ENCODE results near the gene CHCHD3.
"Not testable (repeated sequence)": the region's sequence is repeated elsewhere in the genome, so short reads cannot be mapped to it uniquely, and the experiment has no call there.

The CHCHD3 gene

GRCh38 chr7:132893560-132893959 is 188.3 kb downstream of the CHCHD3 start:
- H3K4me3 ChIP-seq (ENCODE audit: low read length): no peak overlapping the region
- H3K9me3 ChIP-seq (ENCODE audit: control insufficient read depth, low read depth, low read length): peaks cover 6% of the 10 kb centered on the region
- no peaks in the 10 kb centered on the region for H3K27me3 ChIP-seq (ENCODE audit: control insufficient read depth, insufficient read depth, low read length)
- peaks cover 6% of the 10 kb centered on the region for H3K36me3 ChIP-seq (ENCODE audit: control insufficient read depth, low read depth, low read length)
- no peak overlapping the region for H3K9ac ChIP-seq (ENCODE audit: low read length)
- no peaks in the 10 kb centered on the region for H3K4me1 ChIP-seq (ENCODE audit: control insufficient read depth, low read depth, low read length)
- no peak overlapping the region for H3K27ac ChIP-seq (ENCODE audit: low read length)

GRCh38 chr7:132892744-132893143 is 189.1 kb downstream of the CHCHD3 start:
- H3K27me3 ChIP-seq (ENCODE audit: control insufficient read depth, insufficient read depth, low read length); H3K4me3 ChIP-seq (ENCODE audit: low read length); H3K27ac ChIP-seq (ENCODE audit: low read length); H3K9ac ChIP-seq (ENCODE audit: low read length); H3K36me3 ChIP-seq (ENCODE audit: control insufficient read depth, low read depth, low read length); H3K9me3 ChIP-seq (ENCODE audit: control insufficient read depth, low read depth, low read length); H3K4me1 ChIP-seq (ENCODE audit: control insufficient read depth, low read depth, low read length): not testable (repeated sequence)

GRCh38 chr7:132891554-132891953 is 190.3 kb downstream of the CHCHD3 start:
- H3K9me3 ChIP-seq (ENCODE audit: control insufficient read depth, low read depth, low read length): peaks cover 6% of the 10 kb centered on the region
- H3K27ac ChIP-seq (ENCODE audit: low read length): no peak overlapping the region
- no peaks in the 10 kb centered on the region for H3K36me3 ChIP-seq (ENCODE audit: control insufficient read depth, low read depth, low read length)
- H3K27me3 ChIP-seq (ENCODE audit: control insufficient read depth, insufficient read depth, low read length): no peaks in the 10 kb centered on the region
- H3K9ac ChIP-seq (ENCODE audit: low read length): no peak overlapping the region
- H3K4me1 ChIP-seq (ENCODE audit: control insufficient read depth, low read depth, low read length): no peaks in the 10 kb centered on the region
- H3K4me3 ChIP-seq (ENCODE audit: low read length): no peak overlapping the region

- Histone ChIP-seq H3K27ac (ENCODE audit: low read length) (no peak overlapping the region), H3K9me3 (ENCODE audit: control insufficient read depth, low read depth, low read length) (no peaks in the 10 kb centered on the region), H3K27me3 (ENCODE audit: control insufficient read depth, insufficient read depth, low read length) (no peaks in the 10 kb centered on the region), H3K4me3 (ENCODE audit: low read length) (no peak overlapping the region), H3K4me1 (ENCODE audit: control insufficient read depth, low read depth, low read length) (peaks cover 19% of the 10 kb centered on the region), H3K36me3 (ENCODE audit: control insufficient read depth, low read depth, low read length) (no peaks in the 10 kb centered on the region), H3K9ac (ENCODE audit: low read length) (no peak overlapping the region)
Measured at GRCh38 chr7:132882714-132883428, 199.0 kb downstream of the CHCHD3 start.

GRCh38 chr7:132881317-132881716 is 200.6 kb downstream of the CHCHD3 start:
- Histone ChIP-seq H3K4me3 (ENCODE audit: low read length) (no peak overlapping the region), H3K27me3 (ENCODE audit: control insufficient read depth, insufficient read depth, low read length) (no peaks in the 10 kb centered on the region), H3K36me3 (ENCODE audit: control insufficient read depth, low read depth, low read length) (no peaks in the 10 kb centered on the region), H3K9me3 (ENCODE audit: control insufficient read depth, low read depth, low read length) (no peaks in the 10 kb centered on the region), H3K9ac (ENCODE audit: low read length) (no peak overlapping the region), H3K27ac (ENCODE audit: low read length) (no peak overlapping the region), H3K4me1 (ENCODE audit: control insufficient read depth, low read depth, low read length) (peaks cover 33% of the 10 kb centered on the region)

GRCh38 chr7:132879579-132879978 is 202.3 kb downstream of the CHCHD3 start:
- H3K4me1 ChIP-seq (ENCODE audit: control insufficient read depth, low read depth, low read length): peaks cover 33% of the 10 kb centered on the region
- H3K4me3 ChIP-seq (ENCODE audit: low read length): no peak overlapping the region
- no peak overlapping the region for H3K9ac ChIP-seq (ENCODE audit: low read length)
- H3K9me3 ChIP-seq (ENCODE audit: control insufficient read depth, low read depth, low read length): no peaks in the 10 kb centered on the region
- no peak overlapping the region for H3K27ac ChIP-seq (ENCODE audit: low read length)
- no peaks in the 10 kb centered on the region for H3K36me3 ChIP-seq (ENCODE audit: control insufficient read depth, low read depth, low read length)
- H3K27me3 ChIP-seq (ENCODE audit: control insufficient read depth, insufficient read depth, low read length): no peaks in the 10 kb centered on the region

- H3K4me3 ChIP-seq (ENCODE audit: low read length): peak overlapping the region; percentile 4
- peak overlapping the region; percentile 46 for H3K9ac ChIP-seq (ENCODE audit: low read length)
- H3K36me3 ChIP-seq (ENCODE audit: control insufficient read depth, low read depth, low read length): no peaks in the 10 kb centered on the region
- no peaks in the 10 kb centered on the region for H3K9me3 ChIP-seq (ENCODE audit: control insufficient read depth, low read depth, low read length)
- H3K4me1 ChIP-seq (ENCODE audit: control insufficient read depth, low read depth, low read length): peaks cover 33% of the 10 kb centered on the region
- no peaks in the 10 kb centered on the region for H3K27me3 ChIP-seq (ENCODE audit: control insufficient read depth, insufficient read depth, low read length)
- H3K27ac ChIP-seq (ENCODE audit: low read length): peak overlapping the region; percentile 73
Measured at GRCh38 chr7:132878204-132878919, 203.5 kb downstream of the CHCHD3 start.

- Histone ChIP-seq H3K36me3 (ENCODE audit: control insufficient read depth, low read depth, low read length) (no peaks in the 10 kb centered on the region), H3K9me3 (ENCODE audit: control insufficient read depth, low read depth, low read length) (no peaks in the 10 kb centered on the region), H3K4me1 (ENCODE audit: control insufficient read depth, low read depth, low read length) (peaks cover 33% of the 10 kb centered on the region), H3K27ac (ENCODE audit: low read length) (peak overlapping the region; percentile 87), H3K9ac (ENCODE audit: low read length) (peak overlapping the region; percentile 46), H3K4me3 (ENCODE audit: low read length) (peak overlapping the region; percentile 4), H3K27me3 (ENCODE audit: control insufficient read depth, insufficient read depth, low read length) (no peaks in the 10 kb centered on the region)
Measured at GRCh38 chr7:132877573-132877972, 204.3 kb downstream of the CHCHD3 start.

GRCh38 chr7:132876576-132876975 is 205.3 kb downstream of the CHCHD3 start:
- Histone ChIP-seq H3K27ac (ENCODE audit: low read length) (peak overlapping the region; percentile 87), H3K9ac (ENCODE audit: low read length) (peak overlapping the region; percentile 46), H3K9me3 (ENCODE audit: control insufficient read depth, low read depth, low read length) (no peaks in the 10 kb centered on the region), H3K36me3 (ENCODE audit: control insufficient read depth, low read depth, low read length) (no peaks in the 10 kb centered on the region), H3K4me3 (ENCODE audit: low read length) (no peak overlapping the region), H3K4me1 (ENCODE audit: control insufficient read depth, low read depth, low read length) (peaks cover 33% of the 10 kb centered on the region), H3K27me3 (ENCODE audit: control insufficient read depth, insufficient read depth, low read length) (no peaks in the 10 kb centered on the region)

- Histone ChIP-seq H3K4me3 (ENCODE audit: low read length) (no peak overlapping the region), H3K36me3 (ENCODE audit: control insufficient read depth, low read depth, low read length) (no peaks in the 10 kb centered on the region)
Measured at GRCh38 chr7:132872034-132872433, 209.9 kb downstream of the CHCHD3 start.

GRCh38 chr7:132871419-132871818 is 210.5 kb downstream of the CHCHD3 start:
- H3K27me3 ChIP-seq (ENCODE audit: control insufficient read depth, insufficient read depth, low read length): no peaks in the 10 kb centered on the region
- H3K4me3 ChIP-seq (ENCODE audit: low read length): no peak overlapping the region
- H3K9ac ChIP-seq (ENCODE audit: low read length): no peak overlapping the region
- H3K36me3 ChIP-seq (ENCODE audit: control insufficient read depth, low read depth, low read length): no peaks in the 10 kb centered on the region
- no peaks in the 10 kb centered on the region for H3K4me1 ChIP-seq (ENCODE audit: control insufficient read depth, low read depth, low read length)
- no peak overlapping the region for H3K27ac ChIP-seq (ENCODE audit: low read length)
- no peaks in the 10 kb centered on the region for H3K9me3 ChIP-seq (ENCODE audit: control insufficient read depth, low read depth, low read length)

More at GRCh38 chr7:132872034-132872433, 209.9 kb downstream of the CHCHD3 start:
- H3K4me1 ChIP-seq (ENCODE audit: control insufficient read depth, low read depth, low read length): peaks cover 5% of the 10 kb centered on the region
- H3K27ac ChIP-seq (ENCODE audit: low read length): no peak overlapping the region
- no peaks in the 10 kb centered on the region for H3K9me3 ChIP-seq (ENCODE audit: control insufficient read depth, low read depth, low read length)
- H3K27me3 ChIP-seq (ENCODE audit: control insufficient read depth, insufficient read depth, low read length): no peaks in the 10 kb centered on the region
- H3K9ac ChIP-seq (ENCODE audit: low read length): no peak overlapping the region

Data from iPS-18a (cell line).